Measurements from ENCODE around the gene SLC4A7.

The SLC4A7 gene

GRCh38 chr3:27521179-27521871, 37.1 kb upstream of the SLC4A7 start:
- H3K27ac ChIP-seq, result no peak overlapping the region
- TF ChIP-seq CTCF (conservative IDR thresholded peaks at IDR 0.05) (no peak), ZFX (IDR thresholded peaks at IDR 0.05) (no peak)

- no peak for TF ChIP-seq CTCF (conservative IDR thresholded peaks at IDR 0.05)
- no peak for TF ChIP-seq ZFX (IDR thresholded peaks at IDR 0.05)
- no peak overlapping the region for H3K27ac ChIP-seq
Observed at GRCh38 chr3:27511724-27512422, 27.7 kb upstream of the SLC4A7 start.

GRCh38 chr3:27509376-27509775, 25.2 kb upstream of the SLC4A7 start:
- H3K27ac ChIP-seq, result no peak overlapping the region
- TF ChIP-seq ZFX (IDR thresholded peaks at IDR 0.05), result no peak
- TF ChIP-seq CTCF (conservative IDR thresholded peaks at IDR 0.05), result no peak

- no peak overlapping the region for H3K27ac ChIP-seq
- TF ChIP-seq CTCF (conservative IDR thresholded peaks at IDR 0.05), result no peak
- no peak for TF ChIP-seq ZFX (IDR thresholded peaks at IDR 0.05)
Observed at GRCh38 chr3:27508424-27508823, 24.2 kb upstream of the SLC4A7 start.

GRCh38 chr3:27507515-27508266, 23.5 kb upstream of the SLC4A7 start:
- TF ChIP-seq ZFX (IDR thresholded peaks at IDR 0.05), result no peak
- TF ChIP-seq CTCF (conservative IDR thresholded peaks at IDR 0.05), result no peak
- H3K27ac ChIP-seq, result no peak overlapping the region

GRCh38 chr3:27507111-27507510, 22.9 kb upstream of the SLC4A7 start:
- no peak overlapping the region for H3K27ac ChIP-seq
- TF ChIP-seq CTCF (conservative IDR thresholded peaks at IDR 0.05), result no peak

- TF ChIP-seq CTCF (conservative IDR thresholded peaks at IDR 0.05), result no peak
- no peak for TF ChIP-seq ZFX (IDR thresholded peaks at IDR 0.05)
- H3K27ac ChIP-seq, result no peak overlapping the region
Observed at GRCh38 chr3:27504749-27505148, 20.6 kb upstream of the SLC4A7 start.

Measured in C4-2B (cell line).